Measurements from ENCODE around the gene AEN. TPM values are rescaled to one million over a fixed set of nuclear protein-coding genes. Genes with fewer than 3 reads are reported as not detected.

AEN gene
- total and polyA plus RNA-seq, 2 of the 8 experiments (the other 6 are each of a cell fraction or from before 2014, with no cell fraction given) = 112 to 122 TPM

GRCh38 chr15:88661761-88662556 lies 40.8 kb downstream of the AEN start:
- Histone ChIP-seq H3K79me1 (ENCODE audit: low read depth, low read length) (no peaks in the 10 kb centered on the region), H3K4ac (replicated peaks; ENCODE audit: insufficient read length, low read depth, low read length) (no peak overlapping the region), H3K36me3 (ENCODE audit: control insufficient read depth in 2 of 4, insufficient read depth in 4 of 4, low read length in 3 of 4) (no peaks in the 10 kb centered on the region), H3K23ac (ENCODE audit: insufficient read length) (no peak overlapping the region), H3K4me2 (ENCODE audit: insufficient read depth in 1 of 2, low read depth in 2 of 2, low read length in 2 of 2) (no peak overlapping the region), H2BK120ac (replicated peaks; ENCODE audit: low read depth, low read length) (no peak overlapping the region), H2BK5ac (ENCODE audit: low read depth, low read length) (no peak overlapping the region), H3K56ac (replicated peaks; ENCODE audit: insufficient read length, low read depth, low read length) (no peak overlapping the region), H3K27ac (ENCODE audit: low read depth, low read length) (no peak overlapping the region), H4K91ac (replicated peaks; ENCODE audit: insufficient read length, low read length) (no peak overlapping the region), H3K9ac (replicated peaks in 1 of 4; ENCODE audit: extremely low read depth in 1 of 4, low read depth in 3 of 4, low read length in 3 of 4) (no peak overlapping the region), H3K27me3 (replicated peaks in 1 of 4; ENCODE audit: control insufficient read depth in 3 of 4, extremely low read depth in 1 of 4, insufficient read depth in 3 of 4, low read length in 3 of 4) (no peaks in the 10 kb centered on the region), H3K23me2 (ENCODE audit: low read depth, low read length) (no peaks in the 10 kb centered on the region), H3K18ac (ENCODE audit: extremely low read depth, low read length) (no peak overlapping the region), H2AK5ac (ENCODE audit: low read depth, low read length) (no peak overlapping the region), H2AFZ (ENCODE audit: low read length) (no peak overlapping the region), H3K4me3 (ENCODE audit: extremely low read depth in 1 of 4, insufficient read depth in 2 of 4, low read depth in 3 of 4, low read length in 4 of 4) (no peak overlapping the region), H2BK12ac (ENCODE audit: low read depth, low read length) (no peak overlapping the region), H2BK20ac (ENCODE audit: low read length) (no peak overlapping the region), H4K5ac (ENCODE audit: insufficient read length, low read depth, low read length) (no peak overlapping the region), H3K9me3 (ENCODE audit: insufficient read depth in 2 of 2, low read depth in 1 of 2, low read length in 1 of 2) (no peaks in the 10 kb centered on the region), H3K14ac (ENCODE audit: insufficient read length) (no peak overlapping the region), H4K8ac (ENCODE audit: extremely low read depth, insufficient read depth, low read length) (no peak overlapping the region), H3K4me1 (replicated peaks in 1 of 4; ENCODE audit: control insufficient read depth in 3 of 4, insufficient read depth in 4 of 4, low read length in 3 of 4) (peaks cover 0 to 4% (median 0%) of the 10 kb centered on the region in 4 experiments; a peak in 2 of 7 replicates), H2BK15ac (ENCODE audit: low read length) (no peak overlapping the region), H4K20me1 (replicated peaks in 1 of 2; ENCODE audit: control insufficient read depth in 1 of 2, insufficient read depth in 2 of 2, low read length in 2 of 2) (no peaks in the 10 kb centered on the region), H3K79me2 (ENCODE audit: control insufficient read depth in 1 of 2, insufficient read depth in 2 of 2, low read length in 2 of 2) (no peaks in the 10 kb centered on the region)
- ChIA-PET CTCF (ENCODE audit: partially characterized antibody) (interaction anchor here (1.5 to 8.1 kb wide), 2 partner anchors 17 to 173 kb away, joined by 3 to 114 read pairs; no protein-coding TSS in a partner anchor), POLR2A (ENCODE audit: partially characterized antibody) (no interaction called here)
- DNase-seq (ENCODE audit: low read depth in 1 of 2, low spot score in 2 of 2) (no peak), FAIRE-seq (no peak)
- 83% methylated on average over 4 of the region's 4 CpGs; no CpG with 5 or more reads in 1 of the 2 experiments for WGBS, 2 experiments (ENCODE audit: extremely low coverage in 1 of 2, insufficient coverage in 1 of 2, insufficient read length in 1 of 2, insufficient replicate concordance in 2 of 2, low coverage in 1 of 2, low lambda C conversion rate in 2 of 2, missing lambda C conversion rate in 1 of 2)
- TF ChIP-seq KDM1A (IDR thresholded peaks at IDR 0.05; ENCODE audit: borderline replicate concordance, low read length) (no peak), CTBP2 (IDR thresholded peaks at IDR 0.05; ENCODE audit: borderline replicate concordance, insufficient read depth, insufficient read length, low read length) (no peak), SIRT6 (IDR thresholded peaks at IDR 0.05; ENCODE audit: low read length) (no peak), NANOG (IDR thresholded peaks at IDR 0.05; ENCODE audit: insufficient read depth, low read depth, low read length, poor library complexity, severe bottlenecking) (no peak), SP1 (IDR thresholded peaks at IDR 0.05; ENCODE audit: low read depth, low read length) (no peak), MAX (IDR thresholded peaks at IDR 0.05) (no peak), BRCA1 (IDR thresholded peaks at IDR 0.05; ENCODE audit: low read depth, low read length) (no peak), TEAD4 (IDR thresholded peaks at IDR 0.05; ENCODE audit: low read depth, low read length) (no peak)
